Keratinocyte (primary cell): ENCODE results near the gene STON2.

Experiments
- CTCF ChIP-seq, 3 experiments: IDR thresholded peaks in 1 of 3; conservative IDR thresholded peaks in 1 of 3; optimal IDR thresholded peaks in 1 of 3; 2 replicates in 2 of 3; 3 replicates in 1 of 3; pipeline versions ENCODE3 to v1.5.1; 2011; ENCODE audit warnings: low read length in 3 of 3, mild to moderate bottlenecking in 3 of 3, moderate library complexity in 2 of 3, control low read depth in 1 of 3, inconsistent platforms in 1 of 3; ENCODE audit not compliant: insufficient read depth in 2 of 3; ENCODE audit errors: extremely low read depth in 1 of 3
- EZH2 ChIP-seq: IDR thresholded peaks from one replicate; pipeline ENCODE4 v1.6.1; 2012; ENCODE audit warnings: inconsistent platforms, mild to moderate bottlenecking, low read length, moderate library complexity

GRCh38 chr14:81384900-81385299 is 15.2 kb downstream of the STON2 start:
- TF ChIP-seq CTCF (optimal IDR thresholded peaks at IDR 0.05 in 1 of 3, IDR thresholded peaks at IDR 0.05 in 1 of 3, conservative IDR thresholded peaks at IDR 0.05 in 1 of 3; ENCODE audit: extremely low read depth in 1 of 3, insufficient read depth in 2 of 3, low read length in 3 of 3) (no peak), EZH2 (no peak)
